HepG2 (cell line): ENCODE measurements around the gene NBL1. TPM values are rescaled to one million over a fixed set of nuclear protein-coding genes. Genes with fewer than 3 reads are reported as not detected.

Experiments used
- ATAC-seq: fragments of 200-7000 bp; cut with Tn5 transposase; 3 replicates; pipeline ENCODE4 v1.9.1; 2020; ENCODE audit warnings: mild to moderate bottlenecking, moderate library complexity
- BruUV-seq: library from RNA; stranded (reverse); fragments of 400-500 nt; replicated peaks from 2 replicates; lab custom pipeline; 2021; lab: Mats Ljungman, UMichigan
- CTCF ChIA-PET: fragments of 300-600 bp; formaldehyde crosslinking; extraction: SDS; loops from one replicate; lab custom pipeline; 2021; ENCODE audit warnings: low total read pairs, inconsistent platforms, low intra/inter-chr PET ratio; lab: Yijun Ruan, JAX
- POLR2A ChIA-PET: fragments of 350-600 bp; sonication (Branson Sonifier 250); formaldehyde crosslinking; loops from one replicate; lab custom pipeline; 2020; ENCODE audit warnings: antibody characterized with exemption, inconsistent platforms; lab: Yijun Ruan, JAX
- DNase-seq: peaks from one replicate; pipeline ENCODE4 v3.0.0-alpha.2; 2015; ENCODE audit warnings: low spot score
- FAIRE-seq: peaks from 3 replicates; lab custom pipeline; 2011; peaks lifted over from hg19 to GRCh38; lab: Jason Lieb, UNC
- H2AFZ ChIP-seq: one replicate; pipeline ENCODE4 v1.6.1; 2011; ENCODE audit warnings: low read length, inconsistent platforms
- H3K27ac ChIP-seq: fragments of 300-600 bp; 3 replicates; pipeline ENCODE4 v1.8.0; 2011; ENCODE audit warnings: mixed run types, mild to moderate bottlenecking, mixed read lengths, low read length, inconsistent platforms; ENCODE audit not compliant: insufficient read depth; ENCODE audit errors: extremely low read length
- H3K27me3 ChIP-seq, 2 experiments: fragments of 200-600 bp in 1 of 2; 2 replicates in 1 of 2; 3 replicates in 1 of 2; pipeline versions ENCODE4 v1.6.0 to v1.8.0; 2011; ENCODE audit warnings: low read length in 2 of 2, mild to moderate bottlenecking in 2 of 2, moderate library complexity in 2 of 2, inconsistent platforms in 1 of 2; ENCODE audit not compliant: insufficient read depth in 2 of 2, control insufficient read depth in 1 of 2
- H3K36me3 ChIP-seq, 2 experiments: fragments of 200-600 bp in 1 of 2; replicated peaks in 1 of 2; 2 replicates in 1 of 2; 3 replicates in 1 of 2; pipeline versions ENCODE4 v1.5.1 to v1.8.0; 2011; ENCODE audit warnings: low read length in 2 of 2, inconsistent platforms in 1 of 2; ENCODE audit not compliant: insufficient read depth in 2 of 2, control insufficient read depth in 1 of 2
- H3K4me1 ChIP-seq: 2 replicates; pipeline ENCODE4 v1.5.1; 2012; ENCODE audit warnings: low read length, inconsistent platforms; ENCODE audit not compliant: insufficient read depth
- H3K4me2 ChIP-seq: 2 replicates; pipeline ENCODE4 v1.6.0; 2011; ENCODE audit warnings: low read depth, low read length, inconsistent platforms
- H3K4me3 ChIP-seq, 3 experiments: fragments of 200-600 bp in 1 of 3; sonication (generic), shearing (Covaris generic) in 1 of 3; replicated peaks in 1 of 3; 2 replicates each; pipeline ENCODE4 v1.5.1; 2011 to 2016; ENCODE audit warnings: low read length in 3 of 3, inconsistent platforms in 2 of 3, low read depth in 2 of 3, mild to moderate bottlenecking in 2 of 3, control low read depth in 1 of 3, mixed read lengths in 1 of 3; ENCODE audit not compliant: insufficient read depth in 1 of 3
- H3K79me2 ChIP-seq: one replicate; pipeline ENCODE4 v1.6.1; 2011; ENCODE audit warnings: low read length, inconsistent platforms; ENCODE audit not compliant: insufficient read depth
- H3K9ac ChIP-seq: 2 replicates; pipeline ENCODE4 v1.6.0; 2011; ENCODE audit warnings: mild to moderate bottlenecking, low read depth, low read length, inconsistent platforms; ENCODE audit not compliant: insufficient read depth
- H3K9me3 ChIP-seq: 2 replicates; pipeline ENCODE4 v1.5.1; 2012; ENCODE audit warnings: mild to moderate bottlenecking, low read length
- H4K20me1 ChIP-seq: 2 replicates; pipeline ENCODE4 v1.6.0; 2011; ENCODE audit warnings: inconsistent platforms, mild to moderate bottlenecking, low read length, moderate library complexity; ENCODE audit not compliant: insufficient read depth
- ARID2 ChIP-seq: sonication (generic); formaldehyde crosslinking; IDR thresholded peaks from 2 replicates; pipeline ENCODE4 v1.8.1; 2022; ENCODE audit warnings: mild to moderate bottlenecking, missing genetic modification reagents, borderline replicate concordance
- CAMTA2 ChIP-seq: sonication (generic); formaldehyde crosslinking; IDR thresholded peaks from 2 replicates; pipeline ENCODE4 v1.4.0; 2020; ENCODE audit warnings: mild to moderate bottlenecking, missing genetic modification reagents, borderline replicate concordance
- HES4 ChIP-seq: sonication (generic); formaldehyde crosslinking; IDR thresholded peaks from 2 replicates; pipeline ENCODE4 v1.9.0; 2021; ENCODE audit warnings: mild to moderate bottlenecking, missing genetic modification reagents, borderline replicate concordance
- KDM5B ChIP-seq: sonication (generic); formaldehyde crosslinking; IDR thresholded peaks from 2 replicates; pipeline ENCODE4 v1.4.0; 2020; ENCODE audit warnings: missing genetic modification reagents, mild to moderate bottlenecking, borderline replicate concordance
- MAFK ChIP-seq, 2 experiments: IDR thresholded peaks in 1 of 2; conservative IDR thresholded peaks in 1 of 2; 2 replicates each; pipeline ENCODE4 v1.6.1; 2011; ENCODE audit warnings: improper control_type of control experiment in 2 of 2, low read length in 2 of 2
- NR2F1 ChIP-seq, 2 experiments: fragments of 450-650 bp in 1 of 2; formaldehyde crosslinking in 1 of 2; IDR thresholded peaks; 2 replicates each; pipeline versions ENCODE4 v1.5.0 to v1.6.1; 2016 to 2020; ENCODE audit warnings: mild to moderate bottlenecking in 1 of 2, missing compliant biosample characterization in 1 of 2, missing genetic modification reagents in 1 of 2, moderate library complexity in 1 of 2
- ZFAT ChIP-seq: sonication (generic); formaldehyde crosslinking; conservative IDR thresholded peaks from 2 replicates; pipeline ENCODE4 v1.8.1; 2023; ENCODE audit warnings: missing genetic modification reagents, inconsistent platforms
- ZNF232 ChIP-seq: sonication (generic); formaldehyde crosslinking; IDR thresholded peaks from 2 replicates; pipeline ENCODE4 v1.4.0; 2020; ENCODE audit warnings: missing genetic modification reagents, borderline replicate concordance
- WGBS: methylation state at CpG from one replicate; pipeline ENCODE4 v1.1.6; 2017; ENCODE audit warnings: low lambda C conversion rate; 5-methylcytosine and 5-hydroxymethylcytosine counted together
- in situ Hi-C: cut with HindIII; loops from 2 replicates; pipeline ENCODE4 v1.10.0; 2017; ENCODE audit warnings: low pct_unique_long_range_greater_than_20kb; ENCODE audit not compliant: extremely low pct_ligation_motif_present
- intact Hi-C: fragments of 100-400 bp; cut with micrococcal nuclease; formaldehyde crosslinking; loops from one replicate; pipeline ENCODE4 v1.10.0; 2022; ENCODE audit not compliant: unreplicated experiment
- polyA plus RNA-seq, 8 experiments: library from polyadenylated mRNA; depleted of rRNA in 3 of 8; stranded (reverse) in 7 of 8; unstranded in 1 of 8; fragments of >200 nt; fragmentation: Illumina TruSeq in 4 of 8; extraction: Trizol in 4 of 8; gene quantifications; 2 replicates each; pipeline versions ENCODE4 v1.2.1 to v1.2.3, GENCODE V29; 2011 to 2016; ENCODE audit warnings: low read depth in 4 of 8, missing spikeins in 1 of 8, mixed read lengths in 1 of 8; ENCODE audit not compliant: insufficient read depth in 1 of 8
- total RNA-seq, 5 experiments: library from RNA; depleted of rRNA; stranded (reverse); fragments of >200 nt; fragmentation: Illumina TruSeq; extraction: Trizol; gene quantifications; 2 replicates each; pipeline ENCODE4 v1.2.3, GENCODE V29; 2016; ENCODE audit warnings: low read depth in 1 of 5
- TF ChIP-seq, protein P1 (sequence below): IDR thresholded peaks from 2 replicates; pipeline ENCODE4 v1.6.1; 2012; ENCODE audit warnings: inconsistent platforms
- TF ChIP-seq, protein P2 (sequence below): sonication (generic); formaldehyde crosslinking; IDR thresholded peaks from 2 replicates; pipeline ENCODE4 v1.4.0; 2020; ENCODE audit warnings: missing genetic modification reagents
- TF ChIP-seq, protein P3 (sequence below): sonication (generic); formaldehyde crosslinking; IDR thresholded peaks from 2 replicates; pipeline ENCODE4 v1.4.0; 2020; ENCODE audit warnings: missing genetic modification reagents, mild to moderate bottlenecking, borderline replicate concordance
- TF ChIP-seq, protein P4 (sequence below): sonication (generic); formaldehyde crosslinking; IDR thresholded peaks from 2 replicates; pipeline ENCODE4 v1.4.0; 2020; ENCODE audit warnings: missing genetic modification reagents

The NBL1 gene
- total and polyA plus RNA-seq, 2 of the 13 experiments (the other 11 are each of a cell fraction or from before 2014, with no cell fraction given): 2.7 to 13.8 TPM

DNA sequence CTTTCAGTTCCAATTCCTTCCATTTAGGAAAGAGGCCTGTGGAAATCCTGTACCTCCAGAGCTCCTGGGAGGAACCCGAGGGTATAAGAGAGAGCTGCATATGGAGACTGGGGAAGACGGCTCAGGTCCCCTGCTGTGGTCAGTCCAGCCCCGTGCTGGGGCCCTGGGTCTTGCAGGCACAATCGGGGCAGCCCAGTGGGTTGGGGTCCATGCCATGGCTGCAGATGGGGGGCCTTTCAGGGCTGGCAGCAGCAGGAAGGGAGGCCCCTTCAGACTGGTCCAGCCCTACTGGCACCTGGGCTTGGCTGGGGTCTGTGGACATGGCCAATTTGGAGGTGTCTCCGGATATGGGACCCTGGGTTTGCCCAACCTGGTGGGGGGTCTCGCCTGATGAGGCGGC lies 38.8 kb downstream of the NBL1 start:
- ChIA-PET POLR2A (no interaction called here), CTCF (no interaction called here)
- Histone ChIP-seq H3K4me1 (no peaks in the 10 kb centered on the region), H3K79me2 (no peaks in the 10 kb centered on the region), H3K27me3 (no peaks in the 10 kb centered on the region; a peak in 1 of 5 replicates), H2AFZ (no peak overlapping the region), H3K4me3 (no peak overlapping the region), H3K4me2 (no peak overlapping the region), H3K27ac (no peak overlapping the region), H4K20me1 (0 out of 2 replicates have a peak, but pooled peaks cover 4% of the 10 kb centered on the region), H3K9me3 (no peaks in the 10 kb centered on the region), H3K36me3 (no peaks in the 10 kb centered on the region), H3K9ac (no peak overlapping the region)
- no TSS peak for BruUV-seq
- TF ChIP-seq ZFAT (CRISPR knock-in tag) (no peak), ARID2 (no peak), NR2F1 (CRISPR knock-in tag; IDR thresholded peaks at IDR 0.05) (no peak), HES4 (CRISPR knock-in tag) (no peak)
- TF ChIP-seq, protein P1, sequence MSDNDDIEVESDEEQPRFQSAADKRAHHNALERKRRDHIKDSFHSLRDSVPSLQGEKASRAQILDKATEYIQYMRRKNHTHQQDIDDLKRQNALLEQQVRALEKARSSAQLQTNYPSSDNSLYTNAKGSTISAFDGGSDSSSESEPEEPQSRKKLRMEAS: no peak
- TF ChIP-seq, protein P2, sequence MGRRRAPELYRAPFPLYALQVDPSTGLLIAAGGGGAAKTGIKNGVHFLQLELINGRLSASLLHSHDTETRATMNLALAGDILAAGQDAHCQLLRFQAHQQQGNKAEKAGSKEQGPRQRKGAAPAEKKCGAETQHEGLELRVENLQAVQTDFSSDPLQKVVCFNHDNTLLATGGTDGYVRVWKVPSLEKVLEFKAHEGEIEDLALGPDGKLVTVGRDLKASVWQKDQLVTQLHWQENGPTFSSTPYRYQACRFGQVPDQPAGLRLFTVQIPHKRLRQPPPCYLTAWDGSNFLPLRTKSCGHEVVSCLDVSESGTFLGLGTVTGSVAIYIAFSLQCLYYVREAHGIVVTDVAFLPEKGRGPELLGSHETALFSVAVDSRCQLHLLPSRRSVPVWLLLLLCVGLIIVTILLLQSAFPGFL (CRISPR knock-in tag): no peak
- DNase-seq (no peak), ATAC-seq (no peak), FAIRE-seq (no peak)
- in situ Hi-C loops (no loop called here), intact Hi-C loops (no loop called here)
- 61% methylated on average over 4 of the region's 7 CpGs for WGBS

DNA sequence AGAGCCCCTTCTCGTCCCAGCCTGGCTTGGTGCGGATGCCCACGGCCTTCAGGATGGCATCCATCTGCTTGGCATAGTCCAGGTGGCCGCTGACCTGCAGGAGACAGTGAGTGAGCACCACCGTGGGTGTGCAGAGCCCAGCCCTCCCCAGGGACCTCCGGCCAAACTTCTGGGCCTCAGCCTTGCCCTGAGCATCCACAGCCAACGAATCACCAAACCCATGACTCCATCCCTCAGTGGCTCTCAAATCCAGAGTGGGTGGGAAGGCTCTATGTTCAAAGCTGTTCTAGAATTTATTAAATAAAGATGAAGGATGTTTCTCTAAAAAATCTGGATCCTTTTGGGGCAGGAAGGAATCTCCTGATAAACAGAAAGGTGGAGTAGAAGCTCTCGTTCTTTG lies 39.2 kb downstream of the NBL1 start:
- Histone ChIP-seq H3K27ac (no peak overlapping the region), H3K27me3 (no peaks in the 10 kb centered on the region; a peak in 1 of 5 replicates), H3K36me3 (no peaks in the 10 kb centered on the region), H2AFZ (no peak overlapping the region), H3K4me3 (no peak overlapping the region), H3K9ac (no peak overlapping the region), H3K79me2 (no peaks in the 10 kb centered on the region), H3K4me1 (no peaks in the 10 kb centered on the region), H4K20me1 (0 out of 2 replicates have a peak, but pooled peaks cover 4% of the 10 kb centered on the region), H3K4me2 (no peak overlapping the region), H3K9me3 (no peaks in the 10 kb centered on the region)
- WGBS: 46% methylated on average over 8 of the region's 8 CpGs
- ChIA-PET POLR2A (no interaction called here), CTCF (no interaction called here)
- no TSS peak for BruUV-seq
- intact Hi-C loops: no loop called here
- no peak for DNase-seq
- ATAC-seq: no peak
- FAIRE-seq: no peak
- in situ Hi-C loops: no loop called here
- no peak for TF ChIP-seq CAMTA2 (CRISPR knock-in tag)
- TF ChIP-seq, protein P3, sequence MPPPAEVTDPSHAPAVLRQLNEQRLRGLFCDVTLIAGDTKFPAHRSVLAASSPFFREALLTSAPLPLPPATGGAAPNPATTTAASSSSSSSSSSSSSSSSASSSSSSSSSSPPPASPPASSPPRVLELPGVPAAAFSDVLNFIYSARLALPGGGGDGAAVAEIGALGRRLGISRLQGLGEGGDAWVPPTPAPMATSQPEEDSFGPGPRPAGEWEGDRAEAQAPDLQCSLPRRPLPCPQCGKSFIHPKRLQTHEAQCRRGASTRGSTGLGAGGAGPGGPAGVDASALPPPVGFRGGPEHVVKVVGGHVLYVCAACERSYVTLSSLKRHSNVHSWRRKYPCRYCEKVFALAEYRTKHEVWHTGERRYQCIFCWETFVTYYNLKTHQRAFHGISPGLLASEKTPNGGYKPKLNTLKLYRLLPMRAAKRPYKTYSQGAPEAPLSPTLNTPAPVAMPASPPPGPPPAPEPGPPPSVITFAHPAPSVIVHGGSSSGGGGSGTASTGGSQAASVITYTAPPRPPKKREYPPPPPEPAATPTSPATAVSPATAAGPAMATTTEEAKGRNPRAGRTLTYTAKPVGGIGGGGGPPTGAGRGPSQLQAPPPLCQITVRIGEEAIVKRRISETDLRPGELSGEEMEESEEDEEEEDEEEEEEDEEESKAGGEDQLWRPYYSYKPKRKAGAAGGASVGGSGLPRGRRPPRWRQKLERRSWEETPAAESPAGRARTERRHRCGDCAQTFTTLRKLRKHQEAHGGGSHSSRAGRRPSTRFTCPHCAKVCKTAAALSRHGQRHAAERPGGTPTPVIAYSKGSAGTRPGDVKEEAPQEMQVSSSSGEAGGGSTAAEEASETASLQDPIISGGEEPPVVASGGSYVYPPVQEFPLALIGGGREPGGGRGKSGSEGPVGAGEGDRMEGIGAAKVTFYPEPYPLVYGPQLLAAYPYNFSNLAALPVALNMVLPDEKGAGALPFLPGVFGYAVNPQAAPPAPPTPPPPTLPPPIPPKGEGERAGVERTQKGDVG (CRISPR knock-in tag): no peak
- TF ChIP-seq, protein P4, sequence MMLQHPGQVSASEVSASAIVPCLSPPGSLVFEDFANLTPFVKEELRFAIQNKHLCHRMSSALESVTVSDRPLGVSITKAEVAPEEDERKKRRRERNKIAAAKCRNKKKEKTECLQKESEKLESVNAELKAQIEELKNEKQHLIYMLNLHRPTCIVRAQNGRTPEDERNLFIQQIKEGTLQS (CRISPR knock-in tag): no peak
- TF ChIP-seq ZNF232: no peak
- no peak for TF ChIP-seq MAFK (conservative IDR thresholded peaks at IDR 0.05 in 1 of 2, IDR thresholded peaks at IDR 0.05 in 1 of 2; ENCODE audit: low read length in 2 of 2)
- no peak for TF ChIP-seq KDM5B (CRISPR knock-in tag)
